HepG2 (cell line): ENCODE data around the gene SNED1. TPM values are rescaled to one million over a fixed set of nuclear protein-coding genes. Genes with fewer than 3 reads are reported as not detected.

ENCODE experiments used
- ATAC-seq: fragments of 200-7000 bp; cut with Tn5 transposase; 3 replicates; pipeline ENCODE4 v1.9.1; 2020; ENCODE audit warnings: mild to moderate bottlenecking, moderate library complexity
- BruUV-seq: library from RNA; stranded (reverse); fragments of 400-500 nt; replicated peaks from 2 replicates; lab custom pipeline; 2021; lab: Mats Ljungman, UMichigan
- CTCF ChIA-PET: fragments of 300-600 bp; formaldehyde crosslinking; extraction: SDS; loops from one replicate; lab custom pipeline; 2021; ENCODE audit warnings: low total read pairs, inconsistent platforms, low intra/inter-chr PET ratio; lab: Yijun Ruan, JAX
- POLR2A ChIA-PET: fragments of 350-600 bp; sonication (Branson Sonifier 250); formaldehyde crosslinking; loops from one replicate; lab custom pipeline; 2020; ENCODE audit warnings: antibody characterized with exemption, inconsistent platforms; lab: Yijun Ruan, JAX
- DNase-seq: peaks from one replicate; pipeline ENCODE4 v3.0.0-alpha.2; 2015; ENCODE audit warnings: low spot score
- FAIRE-seq: peaks from 3 replicates; lab custom pipeline; 2011; peaks lifted over from hg19 to GRCh38; lab: Jason Lieb, UNC
- H2AFZ ChIP-seq: one replicate; pipeline ENCODE4 v1.6.1; 2011; ENCODE audit warnings: low read length, inconsistent platforms
- H3K27ac ChIP-seq: fragments of 300-600 bp; 3 replicates; pipeline ENCODE4 v1.8.0; 2011; ENCODE audit warnings: mixed run types, mild to moderate bottlenecking, mixed read lengths, low read length, inconsistent platforms; ENCODE audit not compliant: insufficient read depth; ENCODE audit errors: extremely low read length
- H3K27me3 ChIP-seq, 2 experiments: fragments of 200-600 bp in 1 of 2; 2 replicates in 1 of 2; 3 replicates in 1 of 2; pipeline versions ENCODE4 v1.6.0 to v1.8.0; 2011; ENCODE audit warnings: low read length in 2 of 2, mild to moderate bottlenecking in 2 of 2, moderate library complexity in 2 of 2, inconsistent platforms in 1 of 2; ENCODE audit not compliant: insufficient read depth in 2 of 2, control insufficient read depth in 1 of 2
- H3K36me3 ChIP-seq, 2 experiments: fragments of 200-600 bp in 1 of 2; replicated peaks in 1 of 2; 2 replicates in 1 of 2; 3 replicates in 1 of 2; pipeline versions ENCODE4 v1.5.1 to v1.8.0; 2011; ENCODE audit warnings: low read length in 2 of 2, inconsistent platforms in 1 of 2; ENCODE audit not compliant: insufficient read depth in 2 of 2, control insufficient read depth in 1 of 2
- H3K4me1 ChIP-seq: 2 replicates; pipeline ENCODE4 v1.5.1; 2012; ENCODE audit warnings: low read length, inconsistent platforms; ENCODE audit not compliant: insufficient read depth
- H3K4me2 ChIP-seq: 2 replicates; pipeline ENCODE4 v1.6.0; 2011; ENCODE audit warnings: low read depth, low read length, inconsistent platforms
- H3K4me3 ChIP-seq, 3 experiments: fragments of 200-600 bp in 1 of 3; sonication (generic), shearing (Covaris generic) in 1 of 3; replicated peaks in 1 of 3; 2 replicates each; pipeline ENCODE4 v1.5.1; 2011 to 2016; ENCODE audit warnings: low read length in 3 of 3, inconsistent platforms in 2 of 3, low read depth in 2 of 3, mild to moderate bottlenecking in 2 of 3, control low read depth in 1 of 3, mixed read lengths in 1 of 3; ENCODE audit not compliant: insufficient read depth in 1 of 3
- H3K79me2 ChIP-seq: one replicate; pipeline ENCODE4 v1.6.1; 2011; ENCODE audit warnings: low read length, inconsistent platforms; ENCODE audit not compliant: insufficient read depth
- H3K9ac ChIP-seq: 2 replicates; pipeline ENCODE4 v1.6.0; 2011; ENCODE audit warnings: mild to moderate bottlenecking, low read depth, low read length, inconsistent platforms; ENCODE audit not compliant: insufficient read depth
- H3K9me3 ChIP-seq: 2 replicates; pipeline ENCODE4 v1.5.1; 2012; ENCODE audit warnings: mild to moderate bottlenecking, low read length
- H4K20me1 ChIP-seq: 2 replicates; pipeline ENCODE4 v1.6.0; 2011; ENCODE audit warnings: inconsistent platforms, mild to moderate bottlenecking, low read length, moderate library complexity; ENCODE audit not compliant: insufficient read depth
- CHCHD3 ChIP-seq: sonication (generic); formaldehyde crosslinking; IDR thresholded peaks from 2 replicates; pipeline ENCODE4 v1.8.0; 2022; ENCODE audit warnings: mild to moderate bottlenecking, missing genetic modification reagents, moderate library complexity
- MTF2 ChIP-seq: sonication (generic); formaldehyde crosslinking; IDR thresholded peaks from 2 replicates; pipeline ENCODE4 v1.5.0; 2020; ENCODE audit warnings: missing genetic modification reagents, borderline replicate concordance
- RAD21 ChIP-seq: fragments of 450-650 bp; formaldehyde crosslinking; IDR thresholded peaks from 2 replicates; pipeline ENCODE4 v1.5.0; 2020; ENCODE audit warnings: mild to moderate bottlenecking
- ZFP41 ChIP-seq: sonication (generic); formaldehyde crosslinking; IDR thresholded peaks from 2 replicates; pipeline ENCODE4 v1.4.0; 2020; ENCODE audit warnings: mild to moderate bottlenecking, missing genetic modification reagents, borderline replicate concordance
- ZSCAN22 ChIP-seq: sonication (generic); formaldehyde crosslinking; IDR thresholded peaks from 2 replicates; pipeline ENCODE4 v1.4.0; 2020; ENCODE audit warnings: mild to moderate bottlenecking, missing genetic modification reagents
- WGBS: methylation state at CpG from one replicate; pipeline ENCODE4 v1.1.6; 2017; ENCODE audit warnings: low lambda C conversion rate; 5-methylcytosine and 5-hydroxymethylcytosine counted together
- in situ Hi-C: cut with HindIII; loops from 2 replicates; pipeline ENCODE4 v1.10.0; 2017; ENCODE audit warnings: low pct_unique_long_range_greater_than_20kb; ENCODE audit not compliant: extremely low pct_ligation_motif_present
- intact Hi-C: fragments of 100-400 bp; cut with micrococcal nuclease; formaldehyde crosslinking; loops from one replicate; pipeline ENCODE4 v1.10.0; 2022; ENCODE audit not compliant: unreplicated experiment
- polyA plus RNA-seq, 8 experiments: library from polyadenylated mRNA; depleted of rRNA in 3 of 8; stranded (reverse) in 7 of 8; unstranded in 1 of 8; fragments of >200 nt; fragmentation: Illumina TruSeq in 4 of 8; extraction: Trizol in 4 of 8; gene quantifications; 2 replicates each; pipeline versions ENCODE4 v1.2.1 to v1.2.3, GENCODE V29; 2011 to 2016; ENCODE audit warnings: low read depth in 4 of 8, missing spikeins in 1 of 8, mixed read lengths in 1 of 8; ENCODE audit not compliant: insufficient read depth in 1 of 8
- total RNA-seq, 5 experiments: library from RNA; depleted of rRNA; stranded (reverse); fragments of >200 nt; fragmentation: Illumina TruSeq; extraction: Trizol; gene quantifications; 2 replicates each; pipeline ENCODE4 v1.2.3, GENCODE V29; 2016; ENCODE audit warnings: low read depth in 1 of 5
- TF ChIP-seq, protein P1 (sequence below): sonication (generic); formaldehyde crosslinking; IDR thresholded peaks from 2 replicates; pipeline ENCODE4 v1.5.1; 2020; ENCODE audit warnings: mild to moderate bottlenecking, missing genetic modification reagents, moderate library complexity
- TF ChIP-seq, protein P2 (sequence below): sonication (generic); formaldehyde crosslinking; IDR thresholded peaks from 2 replicates; pipeline ENCODE4 v1.4.0; 2020; ENCODE audit warnings: mild to moderate bottlenecking, missing genetic modification reagents
- TF ChIP-seq, protein P3 (sequence below): sonication (generic); formaldehyde crosslinking; IDR thresholded peaks from 2 replicates; pipeline ENCODE4 v1.8.0; 2022; ENCODE audit warnings: low read depth, missing genetic modification reagents

Gene SNED1
- total and polyA plus RNA-seq, 2 of the 13 experiments (the other 11 are each of a cell fraction or from before 2014, with no cell fraction given) = 0.15 to 0.65 TPM

DNA sequence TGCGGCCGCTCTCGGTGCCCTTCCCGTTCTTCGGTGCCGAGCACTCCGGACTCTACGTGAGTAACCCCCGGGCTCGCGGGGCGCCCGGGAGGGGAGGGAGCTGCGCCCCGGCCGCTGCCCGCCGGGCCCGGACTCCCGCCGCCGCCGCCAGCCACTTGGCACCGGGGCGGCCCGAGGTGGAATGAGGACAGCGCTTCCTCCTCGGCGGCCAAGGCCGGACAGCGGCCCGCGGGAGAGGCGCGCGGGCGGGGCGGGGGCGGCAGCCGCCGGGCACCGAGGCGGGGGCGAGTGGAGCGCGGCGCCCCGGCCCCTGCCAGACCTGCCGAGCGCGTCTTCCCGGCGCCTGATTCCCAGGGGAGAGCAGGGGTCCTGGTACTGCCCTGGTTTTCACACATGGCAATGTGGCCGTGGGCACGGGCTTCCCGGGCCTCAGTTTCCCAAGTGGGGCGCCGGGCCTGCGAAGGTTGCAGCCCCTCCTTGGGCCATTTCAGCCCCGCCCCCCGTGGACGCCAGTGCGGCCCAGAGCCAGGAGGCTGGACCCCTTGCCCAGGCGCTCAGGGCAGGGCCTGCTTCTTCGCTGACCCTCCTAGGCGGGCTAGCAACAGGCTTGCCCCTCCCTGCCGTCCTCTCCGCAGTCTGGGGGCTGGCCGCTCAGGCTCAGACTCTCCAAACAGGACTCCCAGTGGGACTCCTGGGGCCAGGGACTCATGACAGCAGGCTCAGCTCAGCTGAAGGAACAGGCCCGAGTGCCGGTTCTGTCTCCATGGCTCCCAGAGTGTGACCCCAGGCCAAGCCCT lies 775 bp downstream of the SNED1 start:
- ChIA-PET POLR2A (no interaction called here), CTCF (no interaction called here)
- no peaks in the 10 kb centered on the region for H3K79me2 ChIP-seq
- no peaks in the 10 kb centered on the region for H4K20me1 ChIP-seq
- peaks cover 5% of the 10 kb centered on the region; the same call in 1 of the 2 replicates for H3K9me3 ChIP-seq
- TF ChIP-seq MTF2 (CRISPR knock-in tag) (peak; percentile 70; the same call in 1 of the 2 replicates), ZSCAN22 (CRISPR knock-in tag) (no peak), RAD21 (CRISPR knock-in tag) (peak; percentile 11; the same call in 1 of the 2 replicates), ZFP41 (CRISPR knock-in tag) (0 out of 2 replicates have a peak, but pooled peaks have one; percentile 61), CHCHD3 (CRISPR knock-in tag) (no peak)
- TF ChIP-seq, protein P1, sequence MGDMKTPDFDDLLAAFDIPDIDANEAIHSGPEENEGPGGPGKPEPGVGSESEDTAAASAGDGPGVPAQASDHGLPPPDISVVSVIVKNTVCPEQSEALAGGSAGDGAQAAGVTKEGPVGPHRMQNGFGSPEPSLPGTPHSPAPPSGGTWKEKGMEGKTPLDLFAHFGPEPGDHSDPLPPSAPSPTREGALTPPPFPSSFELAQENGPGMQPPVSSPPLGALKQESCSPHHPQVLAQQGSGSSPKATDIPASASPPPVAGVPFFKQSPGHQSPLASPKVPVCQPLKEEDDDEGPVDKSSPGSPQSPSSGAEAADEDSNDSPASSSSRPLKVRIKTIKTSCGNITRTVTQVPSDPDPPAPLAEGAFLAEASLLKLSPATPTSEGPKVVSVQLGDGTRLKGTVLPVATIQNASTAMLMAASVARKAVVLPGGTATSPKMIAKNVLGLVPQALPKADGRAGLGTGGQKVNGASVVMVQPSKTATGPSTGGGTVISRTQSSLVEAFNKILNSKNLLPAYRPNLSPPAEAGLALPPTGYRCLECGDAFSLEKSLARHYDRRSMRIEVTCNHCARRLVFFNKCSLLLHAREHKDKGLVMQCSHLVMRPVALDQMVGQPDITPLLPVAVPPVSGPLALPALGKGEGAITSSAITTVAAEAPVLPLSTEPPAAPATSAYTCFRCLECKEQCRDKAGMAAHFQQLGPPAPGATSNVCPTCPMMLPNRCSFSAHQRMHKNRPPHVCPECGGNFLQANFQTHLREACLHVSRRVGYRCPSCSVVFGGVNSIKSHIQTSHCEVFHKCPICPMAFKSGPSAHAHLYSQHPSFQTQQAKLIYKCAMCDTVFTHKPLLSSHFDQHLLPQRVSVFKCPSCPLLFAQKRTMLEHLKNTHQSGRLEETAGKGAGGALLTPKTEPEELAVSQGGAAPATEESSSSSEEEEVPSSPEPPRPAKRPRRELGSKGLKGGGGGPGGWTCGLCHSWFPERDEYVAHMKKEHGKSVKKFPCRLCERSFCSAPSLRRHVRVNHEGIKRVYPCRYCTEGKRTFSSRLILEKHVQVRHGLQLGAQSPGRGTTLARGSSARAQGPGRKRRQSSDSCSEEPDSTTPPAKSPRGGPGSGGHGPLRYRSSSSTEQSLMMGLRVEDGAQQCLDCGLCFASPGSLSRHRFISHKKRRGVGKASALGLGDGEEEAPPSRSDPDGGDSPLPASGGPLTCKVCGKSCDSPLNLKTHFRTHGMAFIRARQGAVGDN (CRISPR knock-in tag) = 0 out of 2 replicates have a peak, but pooled peaks have one; percentile 12
- TF ChIP-seq, protein P2, sequence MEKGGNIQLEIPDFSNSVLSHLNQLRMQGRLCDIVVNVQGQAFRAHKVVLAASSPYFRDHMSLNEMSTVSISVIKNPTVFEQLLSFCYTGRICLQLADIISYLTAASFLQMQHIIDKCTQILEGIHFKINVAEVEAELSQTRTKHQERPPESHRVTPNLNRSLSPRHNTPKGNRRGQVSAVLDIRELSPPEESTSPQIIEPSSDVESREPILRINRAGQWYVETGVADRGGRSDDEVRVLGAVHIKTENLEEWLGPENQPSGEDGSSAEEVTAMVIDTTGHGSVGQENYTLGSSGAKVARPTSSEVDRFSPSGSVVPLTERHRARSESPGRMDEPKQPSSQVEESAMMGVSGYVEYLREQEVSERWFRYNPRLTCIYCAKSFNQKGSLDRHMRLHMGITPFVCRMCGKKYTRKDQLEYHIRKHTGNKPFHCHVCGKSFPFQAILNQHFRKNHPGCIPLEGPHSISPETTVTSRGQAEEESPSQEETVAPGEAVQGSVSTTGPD (CRISPR knock-in tag) = no peak
- TF ChIP-seq, protein P3, sequence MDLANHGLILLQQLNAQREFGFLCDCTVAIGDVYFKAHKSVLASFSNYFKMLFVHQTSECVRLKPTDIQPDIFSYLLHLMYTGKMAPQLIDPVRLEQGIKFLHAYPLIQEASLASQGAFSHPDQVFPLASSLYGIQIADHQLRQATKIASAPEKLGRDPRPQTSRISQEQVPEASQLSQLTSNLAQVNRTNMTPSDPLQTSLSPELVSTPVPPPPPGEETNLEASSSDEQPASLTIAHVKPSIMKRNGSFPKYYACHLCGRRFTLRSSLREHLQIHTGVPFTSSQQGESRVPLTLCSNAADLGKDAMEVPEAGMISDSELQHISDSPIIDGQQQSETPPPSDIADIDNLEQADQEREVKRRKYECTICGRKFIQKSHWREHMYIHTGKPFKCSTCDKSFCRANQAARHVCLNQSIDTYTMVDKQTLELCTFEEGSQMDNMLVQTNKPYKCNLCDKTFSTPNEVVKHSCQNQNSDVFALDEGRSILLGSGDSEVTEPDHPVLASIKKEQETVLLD (CRISPR knock-in tag) = peak; percentile 57; the same call in 1 of the 2 replicates
- TF ChIP-seq, all 625 proteins: peak for 5
- FAIRE-seq (no peak), DNase-seq (no peak), ATAC-seq (no peak)
- no peak overlapping the region for H2AFZ ChIP-seq
- no peaks in the 10 kb centered on the region for H3K36me3 ChIP-seq
- peaks cover 47% of the 10 kb centered on the region for H3K4me1 ChIP-seq
- intact Hi-C loops = no loop called here
- H3K4me3 ChIP-seq = peak overlapping the region; percentile 31 to 77 (median 44); a peak in 4 of 6 replicates
- no peak overlapping the region for H3K27ac ChIP-seq
- 22% methylated on average over 29 of the region's 71 CpGs for WGBS
- H3K9ac ChIP-seq = no peak overlapping the region
- in situ Hi-C loops = loop anchor here (5.0 kb wide), 1 partner anchor 152 kb away; no protein-coding TSS in a partner anchor
- peaks cover 20 to 53% of the 10 kb centered on the region in 2 experiments; a peak in 4 of 5 replicates for H3K27me3 ChIP-seq
- BruUV-seq = no TSS peak
- peak overlapping the region; percentile 85 for H3K4me2 ChIP-seq
